GM12875 (cell line): ENCODE data around the gene ITGA3.

Experiments used
- H3K4me3 ChIP-seq: one replicate; pipeline ENCODE4 v1.5.1; 2011; ENCODE audit warnings: low read depth, low read length, control low read depth
- CTCF ChIP-seq: IDR thresholded peaks from 2 replicates; pipeline ENCODE4 v1.5.1; 2011; ENCODE audit warnings: low read depth, mild to moderate bottlenecking, control low read depth, inconsistent platforms, low read length, moderate library complexity, borderline replicate concordance; ENCODE audit not compliant: insufficient read depth

Gene ITGA3

GRCh38 chr17:50064253-50065001 lies 8.5 kb downstream of the ITGA3 start:
- no peak overlapping the region for H3K4me3 ChIP-seq
- no peak for TF ChIP-seq CTCF

GRCh38 chr17:50065056-50065455 lies 9.1 kb downstream of the ITGA3 start:
- TF ChIP-seq CTCF, result no peak
- H3K4me3 ChIP-seq, result no peak overlapping the region

- TF ChIP-seq CTCF, result no peak
- H3K4me3 ChIP-seq, result no peak overlapping the region
Observed at GRCh38 chr17:50066995-50067394, 11.1 kb downstream of the ITGA3 start.

- H3K4me3 ChIP-seq, result no peak overlapping the region
- no peak for TF ChIP-seq CTCF
Observed at GRCh38 chr17:50067996-50068395, 12.1 kb downstream of the ITGA3 start.

- TF ChIP-seq CTCF, result no peak
- H3K4me3 ChIP-seq, result no peak overlapping the region
Observed at GRCh38 chr17:50070908-50071680, 15.2 kb downstream of the ITGA3 start.

GRCh38 chr17:50071692-50072091 lies 15.8 kb downstream of the ITGA3 start:
- no peak overlapping the region for H3K4me3 ChIP-seq
- TF ChIP-seq CTCF, result no peak

- H3K4me3 ChIP-seq, result no peak overlapping the region
- TF ChIP-seq CTCF, result no peak
Observed at GRCh38 chr17:50072130-50072529, 16.2 kb downstream of the ITGA3 start.
